Stimulated activated memory B cell treated with anti-CD40 and anti-IgM and Interleukin-4, amounts not matched to agents 10 μg/mL and 1 μg/mL and 100 μg/mL, for 72 hours (primary cell): ENCODE measurements around the gene CYP2W1.
A peak's percentile ranks its signal among the peaks of the same experiment; 100 is the strongest.

Experiments
- ATAC-seq: fragments of 150-1000 bp; cut with Tn5 transposase; 2 replicates; pipeline ENCODE4 v1.10.0; 2021
- H3K27ac Mint-ChIP-seq: one replicate; pipeline ENCODE4 v1.8.0; 2022; ENCODE audit warnings: mild to moderate bottlenecking, mixed read lengths
- H3K27me3 Mint-ChIP-seq: one replicate; pipeline ENCODE4 v1.8.0; 2022; ENCODE audit warnings: mixed read lengths
- H3K36me3 Mint-ChIP-seq: one replicate; pipeline ENCODE4 v1.8.0; 2022; ENCODE audit warnings: mixed read lengths
- H3K4me1 Mint-ChIP-seq: one replicate; pipeline ENCODE4 v1.8.0; 2022; ENCODE audit warnings: mixed read lengths
- H3K4me3 Mint-ChIP-seq: one replicate; pipeline ENCODE4 v1.8.0; 2022; ENCODE audit warnings: mild to moderate bottlenecking, moderate library complexity, mixed read lengths
- H3K9me3 Mint-ChIP-seq: one replicate; pipeline ENCODE4 v1.8.0; 2022; ENCODE audit warnings: mixed read lengths

CYP2W1 gene

DNA sequence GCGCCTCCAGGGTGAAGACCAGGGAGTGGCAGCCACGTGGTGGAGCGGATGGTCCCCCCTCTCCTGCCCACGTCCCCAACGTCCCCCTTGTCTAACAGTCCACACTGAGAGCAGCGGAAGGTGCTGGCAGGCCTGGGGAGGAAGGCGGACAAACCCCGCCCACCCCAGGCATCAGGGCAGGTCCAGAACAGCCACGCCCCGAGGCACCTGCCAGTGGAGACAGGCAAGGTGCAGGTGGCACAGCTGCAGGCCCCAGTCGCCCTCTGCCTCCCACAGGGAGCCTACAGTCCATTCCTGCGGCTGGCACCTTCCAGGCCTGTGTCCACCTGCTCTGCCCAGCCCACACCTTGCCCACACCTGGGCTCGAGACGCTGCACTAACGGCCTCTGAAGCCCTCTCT is 24.9 kb downstream of the CYP2W1 start:
- no peaks in the 10 kb centered on the region for H3K27me3 Mint-ChIP-seq
- no peaks in the 10 kb centered on the region for H3K9me3 Mint-ChIP-seq
- no peak for ATAC-seq
- peaks cover 48% of the 10 kb centered on the region for H3K4me1 Mint-ChIP-seq
- H3K27ac Mint-ChIP-seq, result no peak overlapping the region
- H3K4me3 Mint-ChIP-seq, result no peak overlapping the region
- H3K36me3 Mint-ChIP-seq, result peaks cover 45% of the 10 kb centered on the region

DNA sequence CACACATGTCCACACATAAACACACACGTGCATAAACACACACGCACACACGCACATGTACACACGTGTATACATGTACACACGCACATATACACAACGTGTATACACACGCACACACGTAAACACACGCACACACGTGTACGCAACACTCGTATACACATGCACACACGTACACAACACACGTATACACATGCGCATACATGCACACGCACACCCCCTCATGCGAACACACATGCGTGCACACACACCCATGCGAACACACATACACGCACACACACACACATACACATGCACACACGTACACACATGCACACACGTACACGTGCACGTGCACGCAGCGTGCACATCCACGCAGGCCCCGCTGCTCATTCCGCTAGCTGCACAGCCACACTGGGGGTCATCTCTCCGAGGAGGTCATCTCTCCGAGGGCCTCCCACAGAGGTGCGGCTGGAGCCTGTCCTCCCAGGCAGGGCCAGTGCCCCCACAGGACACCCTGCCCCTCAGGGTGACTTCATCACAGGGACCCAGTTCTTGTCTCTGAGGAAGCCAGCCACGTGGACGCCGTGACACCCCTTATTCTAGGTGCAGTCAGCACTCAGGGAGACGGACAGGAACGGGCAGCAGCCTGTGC is 25.9 kb downstream of the CYP2W1 start:
- Mint-ChIP-seq H3K27ac (no peak overlapping the region), H3K9me3 (no peaks in the 10 kb centered on the region), H3K4me3 (no peak overlapping the region), H3K36me3 (peaks cover 45% of the 10 kb centered on the region), H3K27me3 (no peaks in the 10 kb centered on the region), H3K4me1 (peaks cover 55% of the 10 kb centered on the region)
- ATAC-seq, result no peak

DNA sequence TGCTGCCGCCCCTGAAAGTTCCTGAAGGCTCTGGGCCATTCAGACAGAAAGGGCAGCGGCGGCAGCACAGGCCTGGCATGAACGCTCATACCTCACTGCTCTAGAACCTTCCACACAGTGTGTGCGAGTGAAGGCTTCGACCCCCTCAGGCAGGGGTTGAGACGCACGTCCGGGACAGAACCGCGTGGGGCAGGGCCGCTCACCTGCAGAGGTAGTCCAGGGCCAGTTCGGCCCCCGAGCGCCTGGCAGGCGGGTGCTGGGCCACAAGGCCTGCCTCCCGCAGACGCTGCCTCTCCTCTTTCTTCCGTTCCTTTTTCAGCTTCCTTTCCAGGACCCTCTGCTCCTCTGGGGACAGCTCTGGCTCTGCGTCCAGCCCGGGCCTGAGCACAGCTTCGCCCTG is 26.8 kb downstream of the CYP2W1 start:
- Mint-ChIP-seq H3K27me3 (no peaks in the 10 kb centered on the region), H3K9me3 (no peaks in the 10 kb centered on the region), H3K27ac (no peak overlapping the region), H3K36me3 (peaks cover 45% of the 10 kb centered on the region), H3K4me3 (no peak overlapping the region), H3K4me1 (peaks cover 52% of the 10 kb centered on the region)
- ATAC-seq, result no peak

DNA sequence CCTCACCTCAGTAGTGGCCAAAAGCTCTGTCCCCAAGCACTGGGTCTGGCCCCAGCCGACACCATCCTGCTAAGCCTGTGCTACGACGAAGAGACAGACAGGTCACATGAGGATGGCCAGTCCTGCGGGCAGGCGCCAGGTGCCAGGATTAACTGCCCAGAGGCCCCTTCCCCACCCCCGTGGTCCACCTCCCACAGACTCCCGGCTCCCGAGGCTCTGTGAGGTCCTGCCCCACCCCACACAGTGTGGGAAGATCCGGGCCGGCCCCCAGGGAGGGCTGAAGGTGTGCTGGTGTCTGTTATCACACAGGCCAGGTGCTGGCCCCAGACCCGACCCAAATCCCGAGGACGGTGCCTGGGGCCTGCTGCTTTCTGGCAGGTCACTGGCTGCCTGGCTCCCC is 27.2 kb downstream of the CYP2W1 start:
- peaks cover 45% of the 10 kb centered on the region for H3K36me3 Mint-ChIP-seq
- H3K4me3 Mint-ChIP-seq, result no peak overlapping the region
- no peak for ATAC-seq
- no peaks in the 10 kb centered on the region for H3K27me3 Mint-ChIP-seq
- H3K9me3 Mint-ChIP-seq, result no peaks in the 10 kb centered on the region
- peaks cover 52% of the 10 kb centered on the region for H3K4me1 Mint-ChIP-seq
- no peak overlapping the region for H3K27ac Mint-ChIP-seq

DNA sequence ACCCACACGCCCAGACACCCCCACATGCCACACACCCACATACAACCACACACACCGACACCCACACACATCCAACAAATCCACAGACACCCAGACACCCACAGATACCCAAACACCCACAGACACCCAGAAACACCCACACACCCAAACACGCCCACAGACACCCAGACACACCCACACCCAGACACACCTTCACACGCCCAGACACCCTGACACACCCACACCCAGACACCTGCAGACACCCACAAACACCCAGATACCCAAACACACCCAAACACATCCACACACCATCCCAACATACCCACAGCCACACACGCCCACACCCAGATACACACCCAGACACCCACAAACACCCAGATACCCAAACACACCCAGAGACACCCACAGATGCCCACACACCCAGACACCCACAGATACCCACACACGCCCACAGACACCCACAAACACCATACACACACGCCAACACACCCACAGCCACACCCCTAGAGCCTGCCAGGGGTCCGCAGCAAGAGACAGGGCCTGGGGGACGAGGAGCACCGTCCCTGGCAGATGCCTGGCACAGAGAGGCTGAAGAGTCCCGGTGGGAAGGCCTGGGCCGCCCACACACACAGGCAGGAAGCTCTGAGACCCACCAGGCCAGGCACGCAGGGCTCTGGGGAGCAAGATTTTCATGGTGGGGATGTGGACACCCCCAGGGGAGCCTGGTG is 28.5 kb downstream of the CYP2W1 start:
- Mint-ChIP-seq H3K36me3 (peaks cover 38% of the 10 kb centered on the region), H3K27ac (peak overlapping the region; percentile 72), H3K4me3 (peak overlapping the region; percentile 28), H3K27me3 (no peaks in the 10 kb centered on the region), H3K9me3 (no peaks in the 10 kb centered on the region), H3K4me1 (peaks cover 45% of the 10 kb centered on the region)
- peak; percentile 35 for ATAC-seq

DNA sequence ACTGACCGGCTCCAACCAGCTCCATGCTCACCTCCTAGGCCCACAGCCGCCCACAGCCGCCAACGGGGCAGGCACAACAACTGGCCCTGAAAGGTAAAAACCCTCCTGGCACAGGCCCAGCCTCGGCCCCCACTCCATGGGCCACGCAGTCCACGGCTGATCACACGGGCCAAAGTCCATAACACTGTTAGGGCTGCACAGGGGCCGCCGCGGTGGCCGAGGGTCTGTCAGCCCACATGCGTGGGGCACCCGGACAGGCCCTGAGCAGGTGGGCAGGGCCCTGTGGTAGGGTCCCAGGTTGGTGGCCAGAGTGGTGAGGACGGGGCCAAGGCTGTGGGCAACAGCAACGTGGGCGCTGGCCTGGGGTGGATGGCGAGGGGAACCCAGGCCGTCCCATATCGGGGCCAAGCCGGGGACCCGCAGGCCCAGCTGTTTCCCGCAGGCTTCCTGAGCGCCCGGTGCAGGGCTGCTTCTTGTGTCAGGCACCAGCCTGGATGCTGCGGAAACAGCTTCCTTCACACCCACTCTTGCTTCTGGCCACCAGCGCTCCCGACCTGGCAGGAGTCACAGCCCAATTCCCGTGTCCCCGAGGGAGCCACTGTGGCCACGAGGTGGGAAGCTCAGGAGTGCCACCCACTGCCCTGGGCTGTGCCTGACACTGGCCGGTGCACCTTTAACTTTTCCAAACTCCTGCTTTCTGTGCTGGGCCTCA is 29.2 kb downstream of the CYP2W1 start:
- Mint-ChIP-seq H3K9me3 (no peaks in the 10 kb centered on the region), H3K4me1 (peaks cover 45% of the 10 kb centered on the region), H3K27ac (peak overlapping the region; percentile 72), H3K4me3 (no peak overlapping the region), H3K27me3 (no peaks in the 10 kb centered on the region), H3K36me3 (peaks cover 31% of the 10 kb centered on the region)
- ATAC-seq, result peak; percentile 11

DNA sequence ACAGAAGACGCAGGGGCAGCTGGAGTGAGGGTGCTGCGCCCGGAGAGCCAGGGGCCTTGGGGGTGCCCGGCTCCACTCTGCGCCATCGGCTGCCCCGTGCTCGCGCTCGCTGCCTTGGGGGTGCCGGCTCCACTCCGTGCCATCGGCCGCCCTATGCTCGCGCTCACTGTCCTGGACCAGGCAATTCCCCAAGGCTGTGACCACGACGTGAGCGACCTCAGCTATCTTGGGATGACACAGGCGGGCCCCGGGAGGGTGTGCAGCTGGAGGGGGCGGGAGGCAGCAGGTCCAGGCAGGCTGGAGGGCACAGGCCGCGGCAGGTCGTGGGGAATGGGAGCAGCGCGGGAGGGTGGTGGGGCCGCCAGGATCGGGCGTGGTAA is 29.7 kb downstream of the CYP2W1 start:
- peaks cover 29% of the 10 kb centered on the region for H3K36me3 Mint-ChIP-seq
- peaks cover 46% of the 10 kb centered on the region for H3K4me1 Mint-ChIP-seq
- no peak for ATAC-seq
- H3K27ac Mint-ChIP-seq, result no peak overlapping the region
- no peaks in the 10 kb centered on the region for H3K9me3 Mint-ChIP-seq
- no peak overlapping the region for H3K4me3 Mint-ChIP-seq
- H3K27me3 Mint-ChIP-seq, result no peaks in the 10 kb centered on the region

DNA sequence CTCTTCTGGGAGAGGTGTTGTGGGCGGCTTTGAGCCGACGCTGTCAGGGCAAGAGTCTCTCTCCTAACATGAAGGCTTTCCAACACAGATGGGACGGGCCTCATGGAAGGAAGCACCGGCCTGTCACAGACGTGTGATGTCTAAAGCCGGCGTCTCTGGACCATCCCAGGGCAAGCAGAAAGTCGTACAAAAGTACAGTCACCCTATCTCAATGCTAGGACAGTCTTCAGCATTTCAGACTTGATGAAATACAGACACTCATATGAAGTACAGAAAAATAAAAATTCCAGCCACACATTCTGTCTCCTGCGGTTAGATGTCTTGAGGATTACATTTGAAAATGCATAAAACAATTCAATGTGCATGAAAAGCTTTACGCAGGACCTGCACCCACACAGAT is 30.6 kb downstream of the CYP2W1 start:
- no peak overlapping the region for H3K27ac Mint-ChIP-seq
- peaks cover 54% of the 10 kb centered on the region for H3K4me1 Mint-ChIP-seq
- no peak for ATAC-seq

DNA sequence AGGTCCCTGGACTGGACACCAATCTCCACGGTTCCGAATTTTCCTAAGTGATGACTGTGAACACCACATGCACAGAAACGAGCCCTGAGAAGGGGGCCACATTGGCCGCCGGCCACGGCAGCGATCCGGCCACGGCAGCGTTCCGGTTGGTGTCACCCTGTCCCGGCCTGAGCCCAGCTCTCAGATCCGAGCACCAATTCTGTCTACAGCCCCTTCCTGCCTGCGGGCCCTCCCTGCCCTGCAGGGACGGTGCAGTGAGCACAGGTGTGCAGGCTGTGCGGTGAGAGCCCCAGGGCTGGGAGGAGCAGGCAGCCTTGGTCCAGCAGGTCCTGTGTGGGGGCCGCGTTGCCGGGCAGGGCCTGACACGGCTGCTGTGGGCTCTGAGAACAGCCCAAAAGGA is 31.7 kb downstream of the CYP2W1 start:
- no peaks in the 10 kb centered on the region for H3K27me3 Mint-ChIP-seq
- no peak for ATAC-seq
- H3K27ac Mint-ChIP-seq, result no peak overlapping the region
- H3K4me3 Mint-ChIP-seq, result no peak overlapping the region
- no peaks in the 10 kb centered on the region for H3K9me3 Mint-ChIP-seq
- H3K4me1 Mint-ChIP-seq, result peaks cover 53% of the 10 kb centered on the region
- H3K36me3 Mint-ChIP-seq, result peaks cover 24% of the 10 kb centered on the region

More for the DNA sequence above, 30.6 kb downstream of the CYP2W1 start:
- H3K36me3 Mint-ChIP-seq, result peaks cover 34% of the 10 kb centered on the region
- H3K9me3 Mint-ChIP-seq, result no peaks in the 10 kb centered on the region
- H3K27me3 Mint-ChIP-seq, result no peaks in the 10 kb centered on the region
- H3K4me3 Mint-ChIP-seq, result no peak overlapping the region

DNA sequence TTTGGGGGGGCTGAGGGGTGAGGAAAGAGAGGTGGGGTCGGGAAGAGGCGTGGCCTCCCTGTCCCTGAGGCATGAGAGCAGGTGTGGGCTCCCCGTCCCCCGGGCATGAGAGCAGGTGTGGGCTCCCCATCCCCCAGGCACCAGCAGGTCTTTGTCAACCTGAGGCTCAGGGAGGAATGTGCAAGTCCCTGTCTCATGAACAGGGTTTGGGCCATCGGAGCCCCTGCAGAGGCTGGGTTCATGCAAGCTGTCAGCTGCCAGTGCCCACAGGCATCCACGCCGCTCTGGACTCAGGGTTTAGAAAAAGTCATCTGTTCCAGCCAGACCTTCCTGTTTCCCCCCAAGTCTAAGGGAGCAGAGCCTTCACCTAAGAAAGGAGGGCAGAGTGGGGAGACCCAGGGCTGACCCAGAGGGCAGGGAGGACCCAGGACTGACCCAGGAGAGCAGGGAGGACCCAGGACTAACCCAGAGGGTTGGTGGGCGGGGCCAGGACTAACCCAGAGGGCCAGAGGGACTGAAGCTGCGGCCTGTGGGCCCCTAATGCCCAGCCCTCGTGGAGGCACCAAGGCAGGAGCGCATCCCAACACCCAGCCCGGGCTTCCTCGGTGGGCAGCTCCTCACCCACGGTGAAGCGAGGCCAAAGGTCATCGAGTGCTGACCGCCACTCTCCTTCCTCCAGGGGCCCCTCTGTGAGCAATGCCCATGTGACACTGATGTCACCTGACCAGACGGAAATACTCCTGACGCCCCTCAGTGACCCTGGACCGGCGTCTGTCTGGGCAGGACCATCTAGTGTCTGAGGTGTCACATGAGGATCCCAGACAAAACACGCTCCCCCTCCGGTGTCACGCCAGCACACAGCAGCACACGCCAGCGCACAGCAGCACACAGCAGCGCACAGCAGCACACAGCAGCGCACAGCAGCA is 32.5 kb downstream of the CYP2W1 start:
- Mint-ChIP-seq H3K9me3 (no peaks in the 10 kb centered on the region), H3K27ac (no peak overlapping the region), H3K27me3 (no peaks in the 10 kb centered on the region), H3K36me3 (peaks cover 25% of the 10 kb centered on the region), H3K4me1 (peaks cover 57% of the 10 kb centered on the region), H3K4me3 (no peak overlapping the region)
- no peak for ATAC-seq

DNA sequence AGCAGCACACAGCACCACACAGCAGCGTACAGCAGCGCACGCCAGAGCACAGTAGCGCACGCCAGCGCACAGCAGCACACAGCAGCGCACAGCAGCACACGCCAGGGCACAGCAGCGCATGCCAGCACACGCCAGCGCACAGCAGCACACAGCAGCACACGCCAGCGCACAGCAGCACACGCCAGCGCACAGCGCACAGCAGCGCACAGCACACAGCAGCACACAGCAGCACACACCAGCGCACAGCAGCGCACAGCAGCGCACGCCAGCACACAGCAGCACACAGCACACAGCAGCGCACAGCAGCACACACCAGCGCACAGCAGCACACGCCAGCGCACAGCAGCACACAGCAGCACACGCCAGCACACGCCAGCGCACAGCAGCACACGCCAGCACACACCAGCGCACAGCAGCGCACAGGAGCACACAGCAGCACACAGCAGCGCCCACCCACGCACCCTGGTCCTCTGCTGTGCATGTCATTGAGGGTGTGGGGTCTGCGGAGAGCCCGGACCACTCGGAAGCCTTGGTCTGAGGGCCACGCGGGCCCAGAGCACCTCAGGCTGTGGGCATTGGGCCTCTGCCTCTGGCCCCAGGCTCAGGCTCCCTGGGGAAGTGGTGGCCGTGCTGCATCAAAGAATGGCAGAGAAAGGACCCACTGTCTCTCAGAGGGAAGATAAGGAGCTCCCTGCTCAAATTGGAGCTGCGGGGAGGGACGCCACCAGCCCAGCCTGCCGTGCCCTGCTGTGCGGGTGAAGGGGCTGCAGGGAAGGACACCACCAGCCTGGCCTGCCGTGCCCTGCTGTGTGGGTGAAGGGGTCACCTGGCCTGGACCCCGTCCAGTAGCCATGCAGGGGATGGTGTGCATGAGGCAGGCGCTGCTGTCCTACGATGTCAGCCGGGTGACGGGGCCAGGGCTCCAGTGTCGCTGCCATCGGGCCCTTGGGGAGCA is 33.9 kb downstream of the CYP2W1 start:
- H3K27me3 Mint-ChIP-seq, result no peaks in the 10 kb centered on the region

DNA sequence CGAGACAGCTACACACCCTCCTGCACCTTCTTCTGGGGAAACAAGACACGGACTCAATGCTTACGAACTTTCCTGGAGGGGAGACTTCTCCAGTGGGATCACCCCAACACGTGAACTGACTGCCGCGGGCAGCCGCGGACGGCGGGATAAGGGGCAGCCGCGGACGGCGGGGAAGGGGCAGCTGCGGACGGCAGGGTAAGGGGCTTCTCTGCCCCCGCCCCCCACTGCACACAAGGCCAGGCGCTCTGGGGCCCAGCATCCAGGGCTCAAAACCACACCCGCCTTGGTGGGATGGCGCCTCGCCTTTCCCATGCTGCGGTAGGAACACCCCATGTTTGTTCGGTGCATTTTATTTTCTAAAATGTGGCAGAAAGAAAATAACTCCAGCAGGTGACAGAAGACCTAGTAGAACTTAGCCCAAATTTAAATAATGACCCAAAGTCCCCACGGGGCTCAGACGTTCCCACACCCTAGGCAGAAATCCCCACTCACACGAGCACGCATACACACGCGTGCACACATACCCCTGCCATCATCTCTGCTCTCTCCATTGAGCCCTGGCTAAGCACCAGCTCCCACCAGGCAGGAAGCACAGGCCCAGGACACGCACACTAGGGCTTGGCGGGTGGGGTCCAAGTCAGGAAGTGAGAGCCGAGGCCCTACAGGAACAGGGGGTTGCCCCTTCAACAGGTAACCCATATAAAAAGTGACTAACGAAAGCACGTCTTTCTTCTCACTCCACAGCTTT is 34.8 kb downstream of the CYP2W1 start:
- Mint-ChIP-seq H3K36me3 (peaks cover 33% of the 10 kb centered on the region), H3K27ac (no peak overlapping the region), H3K4me1 (peaks cover 48% of the 10 kb centered on the region), H3K27me3 (no peaks in the 10 kb centered on the region), H3K9me3 (no peaks in the 10 kb centered on the region), H3K4me3 (no peak overlapping the region)
- ATAC-seq, result no peak

More for the DNA sequence above, 33.9 kb downstream of the CYP2W1 start:
- Mint-ChIP-seq H3K4me1 (peaks cover 48% of the 10 kb centered on the region), H3K4me3 (no peak overlapping the region), H3K27ac (no peak overlapping the region), H3K36me3 (peaks cover 25% of the 10 kb centered on the region), H3K9me3 (no peaks in the 10 kb centered on the region)
- no peak for ATAC-seq

DNA sequence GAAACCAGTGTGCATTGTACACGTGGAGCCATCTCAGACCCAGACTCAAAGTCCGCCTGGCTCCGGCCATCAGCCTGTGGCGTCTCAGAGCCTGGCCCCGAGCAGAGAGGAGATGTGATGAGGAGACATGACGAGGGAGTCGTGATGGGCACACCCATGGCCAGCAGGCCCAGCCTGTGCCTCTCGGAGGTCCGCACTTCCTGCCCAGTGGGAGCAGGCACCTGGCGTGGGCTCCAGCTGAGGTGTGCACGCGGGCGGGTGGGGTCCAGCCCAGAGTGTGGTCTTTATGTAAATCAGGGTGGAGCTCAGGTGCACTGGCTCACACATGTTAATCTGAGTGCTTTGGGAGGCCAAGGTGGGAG is 35.3 kb downstream of the CYP2W1 start:
- no peak overlapping the region for H3K27ac Mint-ChIP-seq

More for the DNA sequence above, 35.3 kb downstream of the CYP2W1 start:
- Mint-ChIP-seq H3K4me1 (peaks cover 49% of the 10 kb centered on the region), H3K27me3 (no peaks in the 10 kb centered on the region), H3K4me3 (no peak overlapping the region), H3K9me3 (no peaks in the 10 kb centered on the region), H3K36me3 (peaks cover 35% of the 10 kb centered on the region)
- no peak for ATAC-seq
